Kidney (tissue), 14 donors: ENCODE measurements around the gene DYNC1LI2. TPM values are rescaled to one million over a fixed set of nuclear protein-coding genes. Genes with fewer than 3 reads are reported as not detected.

ENCODE experiments used
- DNase-seq, 5 donors: peaks; one replicate each; pipeline ENCODE4 v3.0.0-alpha.2; 2013 to 2020
- FAIRE-seq: peaks from 2 replicates; lab custom pipeline; 2012; peaks lifted over from hg19 to GRCh38; lab: Jason Lieb, UNC
- H3K27ac ChIP-seq, 2 donors: one replicate each; pipeline ENCODE4 v1.7.0; 2013; ENCODE audit warnings: low read depth in 2 of 2, low read length in 2 of 2, inconsistent platforms in 1 of 2
- H3K27me3 ChIP-seq: one replicate; pipeline ENCODE4 v1.7.1; 2013; ENCODE audit warnings: low read length, inconsistent platforms; ENCODE audit not compliant: control insufficient read depth, insufficient read depth
- H3K36me3 ChIP-seq, 3 donors: one replicate each; pipeline versions ENCODE4 v1.7.0 to v1.7.1; 2013; ENCODE audit warnings: low read length in 3 of 3, control low read depth in 1 of 3, inconsistent platforms in 1 of 3; ENCODE audit not compliant: insufficient read depth in 3 of 3, control insufficient read depth in 2 of 3
- H3K4me1 ChIP-seq, 3 donors: one replicate each; pipeline versions ENCODE4 v1.7.0 to v1.7.1; 2013; ENCODE audit warnings: low read length in 3 of 3, inconsistent platforms in 1 of 3, low read depth in 1 of 3; ENCODE audit not compliant: control insufficient read depth in 2 of 3, insufficient read depth in 2 of 3
- H3K4me3 ChIP-seq, 3 donors: one replicate each; pipeline versions ENCODE4 v1.7.0 to v1.8.1; 2013; ENCODE audit warnings: low read length in 3 of 3, control low read depth in 1 of 3, inconsistent platforms in 1 of 3
- H3K9ac ChIP-seq, 3 donors: one replicate each; pipeline versions ENCODE4 v1.7.0 to v1.7.1; 2013; ENCODE audit warnings: low read length in 3 of 3, control low read depth in 1 of 3, inconsistent platforms in 1 of 3
- H3K9me3 ChIP-seq, 3 donors: one replicate each; pipeline versions ENCODE4 v1.7.0 to v1.7.1; 2013; ENCODE audit warnings: low read length in 3 of 3, control low read depth in 1 of 3, inconsistent platforms in 1 of 3; ENCODE audit not compliant: control insufficient read depth in 2 of 3, insufficient read depth in 1 of 3
- CTCF ChIP-seq: IDR thresholded peaks from 3 replicates; pipeline ENCODE4 v1.5.1; 2012; ENCODE audit warnings: mild to moderate bottlenecking, moderate library complexity, borderline replicate concordance; ENCODE audit not compliant: insufficient read depth; ENCODE audit errors: extremely low read depth
- intact Hi-C: fragments of 100-400 bp; cut with DNase I; formaldehyde crosslinking; loops from one replicate; pipeline ENCODE4 v1.11.1; 2022
- polyA plus RNA-seq: library from polyadenylated mRNA; stranded (reverse); fragments of 350-450 nt; fragmentation: Illumina TruSeq; extraction: RNeasy Lipid Tissue Mini Kit (QIAGEN cat#74804); gene quantifications from one replicate; pipeline ENCODE4 v1.2.3, GENCODE V29; 2014; ENCODE audit warnings: low read depth, low replicate concordance; ENCODE audit not compliant: insufficient read depth
- total RNA-seq: library from RNA; stranded (reverse); fragmentation: NEBNext Ultra II Directional; extraction: Animal tissue kit (Norgen Biotek cat#: 25700); gene quantifications from one replicate; pipeline ENCODE4 v1.2.1, GENCODE V29; 2021
- donor health status: control.
- donor health status: control.
- donor health status: control.
- donor health status: control.
- donor health status: control.
- donor health status: DM: yes; HTN: yes; CAD: no.
- donor health status: Normal renal cell carcinoma (clear cell type).

The DYNC1LI2 gene
- total and polyA plus RNA-seq, 2 donors from 2014 or later = 32.0 to 119 TPM

DNA sequence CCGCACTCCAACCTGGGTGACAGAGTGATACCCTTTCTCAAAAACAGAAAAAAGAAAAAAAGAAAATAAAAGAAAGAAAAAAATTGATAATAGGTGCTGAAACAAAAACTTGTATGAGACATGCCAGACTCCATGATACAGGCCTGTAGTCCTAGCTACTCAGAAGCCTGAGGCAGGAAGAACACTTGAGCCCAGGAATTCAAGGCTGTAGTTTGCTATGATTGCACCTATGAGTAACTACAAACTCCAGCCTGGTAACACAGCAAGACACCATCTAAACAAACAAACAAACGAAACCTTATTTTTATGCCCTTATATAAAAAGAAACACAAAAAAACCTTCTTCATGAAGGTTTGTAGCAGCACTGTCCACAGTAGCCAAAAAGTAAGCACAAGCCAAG is 49.9 kb downstream of the DYNC1LI2 start:
- FAIRE-seq (no peak), DNase-seq (no peak)
- intact Hi-C loops = no loop called here
- TF ChIP-seq CTCF = no peak
- no peaks in the 10 kb centered on the region for H3K9me3 ChIP-seq
- no peaks in the 10 kb centered on the region for H3K27me3 ChIP-seq
- no peak overlapping the region for H3K4me3 ChIP-seq
- H3K4me1 ChIP-seq = peaks cover 0 to 18% (median 13%) of the 10 kb centered on the region in 3 donors
- H3K9ac ChIP-seq = no peak overlapping the region
- no peaks in the 10 kb centered on the region for H3K36me3 ChIP-seq
- H3K27ac ChIP-seq = no peak overlapping the region

DNA sequence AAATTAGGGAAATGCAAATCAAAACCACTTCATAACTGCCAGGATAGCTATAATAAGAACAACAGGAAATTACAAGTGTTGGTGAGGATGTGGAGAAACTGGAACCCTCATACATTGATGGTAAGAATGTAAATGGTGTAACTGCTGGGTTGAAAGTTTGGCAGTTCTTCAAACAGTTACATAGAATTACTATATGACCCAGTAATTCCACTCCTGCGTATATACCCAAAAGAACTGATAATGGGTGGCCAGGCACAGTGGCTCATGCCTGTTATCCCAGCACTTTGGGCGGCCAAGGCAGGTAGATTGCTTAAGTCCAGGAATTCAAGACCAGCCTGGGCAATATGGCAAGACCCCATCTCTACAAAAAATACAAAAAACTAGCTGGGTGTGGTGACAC is 50.4 kb downstream of the DYNC1LI2 start:
- no peak overlapping the region for H3K9ac ChIP-seq
- no peak for TF ChIP-seq CTCF
- no peaks in the 10 kb centered on the region for H3K27me3 ChIP-seq
- FAIRE-seq (no peak), DNase-seq (no peak)
- H3K9me3 ChIP-seq = no peaks in the 10 kb centered on the region
- intact Hi-C loops = no loop called here
- no peak overlapping the region for H3K27ac ChIP-seq
- peaks cover 0 to 13% (median 10%) of the 10 kb centered on the region in 3 donors for H3K4me1 ChIP-seq
- no peak overlapping the region for H3K4me3 ChIP-seq
- no peaks in the 10 kb centered on the region for H3K36me3 ChIP-seq

- peaks cover 0 to 18% (median 13%) of the 10 kb centered on the region in 3 donors for H3K4me1 ChIP-seq
- H3K27me3 ChIP-seq = no peaks in the 10 kb centered on the region
- H3K36me3 ChIP-seq = no peaks in the 10 kb centered on the region
- no peak overlapping the region for H3K9ac ChIP-seq
- no peak for FAIRE-seq
- no peaks in the 10 kb centered on the region for H3K9me3 ChIP-seq
- no peak for TF ChIP-seq CTCF
- no peak overlapping the region for H3K4me3 ChIP-seq
- H3K27ac ChIP-seq = no peak overlapping the region
- intact Hi-C loops = no loop called here
- DNase-seq = no peak
Measured at GRCh38 chr16:66699898-66700297, 51.5 kb downstream of the DYNC1LI2 start.

DNA sequence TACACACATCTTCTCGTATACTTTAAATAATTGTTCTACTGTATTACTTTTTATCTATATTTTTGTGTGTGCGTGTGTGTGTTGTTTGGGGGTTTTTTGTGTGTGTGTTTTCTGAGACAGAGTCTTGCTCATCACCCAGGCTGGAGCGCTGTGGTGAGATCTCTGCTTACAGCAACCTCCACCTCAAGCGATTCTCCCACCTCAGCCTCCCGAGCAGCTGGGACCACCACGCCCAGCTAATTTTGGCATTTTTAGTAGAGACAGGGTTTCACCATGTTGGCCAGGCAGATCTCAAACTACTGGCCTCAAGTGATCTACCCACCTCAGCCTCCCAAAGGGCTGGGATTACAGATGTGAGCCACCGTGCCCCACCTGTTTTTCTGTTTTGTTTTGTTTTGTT is 53.4 kb downstream of the DYNC1LI2 start:
- no peak overlapping the region for H3K9ac ChIP-seq
- no peaks in the 10 kb centered on the region for H3K27me3 ChIP-seq
- H3K27ac ChIP-seq = no peak overlapping the region
- peaks cover 0 to 13% (median 7%) of the 10 kb centered on the region in 3 donors for H3K4me1 ChIP-seq
- H3K9me3 ChIP-seq = no peaks in the 10 kb centered on the region
- intact Hi-C loops = no loop called here
- DNase-seq (no peak), FAIRE-seq (no peak)
- no peak for TF ChIP-seq CTCF
- no peaks in the 10 kb centered on the region for H3K36me3 ChIP-seq
- H3K4me3 ChIP-seq = no peak overlapping the region
